GM12865 (cell line): ENCODE data around the gene NUSAP1.
"Not testable (repeated sequence)": the region's sequence is repeated elsewhere in the genome, so short reads cannot be mapped to it uniquely, and the experiment has no call there.

Experiments
- DNase-seq: peaks from one replicate; pipeline ENCODE4 v3.0.0; 2010; ENCODE audit warnings: low read depth
- H3K4me3 ChIP-seq: 2 replicates; pipeline ENCODE4 v1.5.1; 2011; ENCODE audit warnings: mild to moderate bottlenecking, low read depth, low read length, control low read depth
- CTCF ChIP-seq: IDR thresholded peaks from 2 replicates; pipeline ENCODE4 v1.5.1; 2011; ENCODE audit warnings: low read length, control low read depth, low read depth, inconsistent platforms; ENCODE audit not compliant: insufficient read depth; ENCODE audit errors: missing control alignments

The NUSAP1 gene, protein sequence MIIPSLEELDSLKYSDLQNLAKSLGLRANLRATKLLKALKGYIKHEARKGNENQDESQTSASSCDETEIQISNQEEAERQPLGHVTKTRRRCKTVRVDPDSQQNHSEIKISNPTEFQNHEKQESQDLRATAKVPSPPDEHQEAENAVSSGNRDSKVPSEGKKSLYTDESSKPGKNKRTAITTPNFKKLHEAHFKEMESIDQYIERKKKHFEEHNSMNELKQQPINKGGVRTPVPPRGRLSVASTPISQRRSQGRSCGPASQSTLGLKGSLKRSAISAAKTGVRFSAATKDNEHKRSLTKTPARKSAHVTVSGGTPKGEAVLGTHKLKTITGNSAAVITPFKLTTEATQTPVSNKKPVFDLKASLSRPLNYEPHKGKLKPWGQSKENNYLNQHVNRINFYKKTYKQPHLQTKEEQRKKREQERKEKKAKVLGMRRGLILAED

DNA sequence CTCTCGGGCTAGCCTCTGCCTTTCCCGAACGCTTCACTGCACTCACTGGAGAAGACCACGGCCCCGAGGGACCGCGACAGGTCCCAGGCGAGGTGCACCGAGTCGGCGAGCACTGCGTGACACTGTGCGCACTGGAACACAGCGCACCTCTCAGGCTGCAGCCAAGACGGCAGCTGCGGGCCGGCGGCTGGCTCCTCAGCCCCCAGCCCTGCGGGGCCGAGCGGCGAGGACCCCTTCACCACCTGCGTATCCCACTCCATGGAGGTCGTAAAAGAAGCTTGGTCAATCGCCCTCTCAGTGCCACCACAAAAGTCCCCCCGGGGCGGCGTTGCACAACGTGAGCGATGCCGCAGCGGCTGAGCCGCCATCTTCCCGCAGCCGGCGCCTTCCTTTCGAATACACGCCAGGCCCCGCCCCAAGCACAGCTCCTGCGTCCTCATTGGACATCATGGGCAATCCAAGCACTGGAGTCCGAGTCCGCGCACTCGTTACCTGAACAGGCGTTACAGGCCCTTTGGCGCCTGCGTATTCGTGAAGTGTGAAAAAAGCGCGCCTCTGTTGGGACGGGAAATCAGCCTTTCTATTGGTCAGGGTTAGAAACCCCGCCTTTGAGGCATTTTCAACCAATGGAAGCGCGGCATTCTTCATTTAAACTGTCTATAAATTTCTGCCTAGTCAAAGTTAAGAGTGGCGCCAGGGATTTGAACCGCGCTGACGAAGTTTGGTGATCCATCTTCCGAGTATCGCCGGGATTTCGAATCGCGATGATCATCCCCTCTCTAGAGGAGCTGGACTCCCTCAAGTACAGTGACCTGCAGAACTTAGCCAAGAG, at the start of gene NUSAP1, which contains the start of gene OIP5:
Gene NUSAP1, plus strand, starts transcription at position 688 of the 832 bp plus-strand sequence. Its CDS starts 77 bp downstream, at position 765.
Gene OIP5, minus strand, starts transcription at position 398 of the 832 bp plus-strand sequence. Its CDS starts 30 bp downstream, at position 368.
- H3K4me3 ChIP-seq = peak within 1 kb of the TSS; percentile 80
- peak; percentile 100 for DNase-seq
- no peak for TF ChIP-seq CTCF

GRCh38 chr15:41282980-41283652, 49.6 kb upstream of the NUSAP1 start:
- not testable (repeated sequence) for DNase-seq
- peak overlapping the region; percentile 66 for H3K4me3 ChIP-seq

DNA sequence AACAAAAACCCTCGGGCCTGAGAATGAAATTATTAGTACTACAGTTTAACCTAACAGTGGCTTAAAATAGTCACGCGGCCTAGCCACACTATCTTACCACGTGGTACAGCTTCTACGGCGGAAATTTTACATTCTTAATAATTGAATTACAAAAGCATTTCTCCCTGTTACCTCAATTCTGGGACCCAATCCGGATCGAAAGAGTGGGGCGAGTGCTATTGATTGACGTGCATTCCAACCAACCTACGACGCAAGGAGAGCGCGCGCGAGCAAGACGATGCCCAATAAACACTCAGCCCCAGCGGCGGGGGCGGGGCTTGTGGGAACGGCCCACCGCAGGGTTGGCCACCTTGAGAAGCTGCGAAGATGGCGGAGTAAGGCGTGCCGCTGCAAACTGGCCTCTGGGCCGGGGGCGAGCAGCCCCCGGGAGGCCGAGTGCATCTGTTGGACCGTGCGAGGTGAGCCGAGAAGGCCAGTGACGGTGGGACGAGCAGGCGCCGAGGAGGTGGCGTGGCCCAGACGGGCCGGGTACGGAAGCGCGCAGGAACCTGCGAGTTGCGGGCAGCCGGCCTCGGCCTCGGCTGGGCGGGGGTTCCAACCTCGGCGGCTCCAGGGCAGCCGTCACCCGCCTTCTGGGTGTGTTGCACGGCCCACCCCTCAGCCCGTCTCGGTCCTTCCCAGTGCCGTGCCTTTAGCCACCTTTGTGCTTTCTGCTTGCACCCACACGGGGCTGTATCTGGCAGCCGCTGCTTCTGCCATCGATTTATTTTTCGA, 48.8 kb upstream of the NUSAP1 start:
- DNase-seq = peak; percentile 100
- H3K4me3 ChIP-seq = peak overlapping the region; percentile 100
- no peak for TF ChIP-seq CTCF

DNA sequence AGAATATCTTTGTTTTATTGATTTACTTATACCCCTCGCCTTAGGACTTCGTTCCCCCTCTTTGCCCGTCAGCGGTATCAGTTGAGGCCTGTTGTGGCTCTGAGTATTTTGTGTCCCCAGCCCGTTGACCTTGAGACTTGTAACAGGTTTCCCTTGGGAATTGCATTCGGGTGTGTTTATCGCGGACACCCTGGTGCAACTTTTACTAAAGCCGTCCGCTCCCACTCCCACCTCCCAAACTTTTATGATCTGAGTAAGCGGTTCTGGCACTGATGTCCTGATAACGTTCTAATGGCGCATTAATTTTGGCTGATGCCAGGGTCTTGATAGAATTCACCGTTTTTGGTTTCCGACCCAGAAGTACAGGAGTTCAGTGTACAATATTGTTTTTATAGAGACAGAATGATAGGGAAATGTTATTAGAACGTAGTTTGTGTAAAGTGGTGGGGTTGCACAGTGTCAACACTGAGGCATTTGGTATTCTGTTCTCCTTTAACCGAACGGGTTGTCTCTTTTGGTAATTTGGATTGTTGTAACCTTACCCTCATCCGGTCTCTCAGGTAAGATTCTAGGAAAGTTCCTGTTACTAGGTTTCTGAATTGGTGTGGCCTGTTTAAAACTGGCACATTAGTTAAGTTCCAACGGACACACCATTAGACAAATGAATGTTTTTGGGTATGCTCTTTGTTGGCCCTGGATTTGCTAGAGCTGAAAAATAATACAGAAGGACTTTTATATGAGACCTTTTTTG, 48.1 kb upstream of the NUSAP1 start:
- no peak for TF ChIP-seq CTCF
- H3K4me3 ChIP-seq = peak overlapping the region; percentile 100
- DNase-seq = peak; percentile 45

DNA sequence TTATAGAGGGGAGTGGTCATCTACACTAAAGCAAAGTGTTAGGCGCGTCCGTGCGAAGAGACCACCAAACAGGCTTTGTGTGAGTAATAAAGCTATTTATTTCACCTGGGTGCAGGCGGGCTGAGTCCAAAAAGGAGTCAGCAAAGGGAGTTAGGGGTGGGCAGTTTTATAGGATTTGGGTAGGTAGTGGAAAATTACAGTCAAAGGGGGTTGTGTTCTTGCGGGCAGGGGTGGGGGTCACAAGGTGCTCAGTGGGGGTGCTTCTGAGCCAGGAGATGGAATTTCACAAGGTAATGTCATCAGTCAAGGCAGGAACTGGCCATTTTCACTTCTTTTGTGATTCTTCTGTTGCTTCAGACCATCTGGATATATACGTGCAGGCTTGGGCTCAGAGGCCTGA, 47.4 kb upstream of the NUSAP1 start:
- no peak for DNase-seq
- peak overlapping the region; percentile 100 for H3K4me3 ChIP-seq
- no peak for TF ChIP-seq CTCF

DNA sequence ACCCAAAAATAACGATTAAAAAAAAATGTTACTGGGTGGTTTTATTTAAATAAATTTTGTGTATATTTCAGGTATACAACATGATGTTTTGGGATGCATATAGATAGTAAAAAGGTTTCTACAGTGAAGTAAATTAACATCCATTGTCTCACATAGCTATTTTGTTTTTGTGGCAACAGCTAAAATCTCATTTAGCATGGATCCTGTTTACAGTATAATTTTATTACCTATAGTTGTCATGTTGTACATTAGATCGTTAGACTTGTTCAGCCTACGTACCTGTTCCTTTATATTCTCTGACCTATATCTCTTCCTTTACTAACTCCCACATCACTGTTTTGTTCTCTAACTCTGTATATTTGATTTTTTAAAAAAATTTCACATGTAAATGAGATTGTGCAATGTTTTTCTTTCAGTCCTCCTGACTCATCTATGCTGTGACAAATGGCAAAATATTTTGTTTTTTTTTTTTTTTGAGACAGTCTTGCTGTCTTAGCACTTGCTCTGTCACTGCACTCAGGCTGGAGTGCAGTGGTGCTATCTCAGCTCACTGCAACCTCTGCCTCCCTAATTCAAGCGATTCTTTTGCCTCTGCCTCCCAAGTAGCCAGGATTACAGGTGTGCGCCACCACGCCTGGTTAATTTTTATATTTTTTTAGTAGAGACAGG, 45.9 kb upstream of the NUSAP1 start:
- TF ChIP-seq CTCF = no peak
- DNase-seq = no peak
- H3K4me3 ChIP-seq = no peak overlapping the region
